Measurements from ENCODE around the gene KRT7.
"Not testable (repeated sequence)": the region's sequence is repeated elsewhere in the genome, so short reads cannot be mapped to it uniquely, and the experiment has no call there.

Gene KRT7

DNA sequence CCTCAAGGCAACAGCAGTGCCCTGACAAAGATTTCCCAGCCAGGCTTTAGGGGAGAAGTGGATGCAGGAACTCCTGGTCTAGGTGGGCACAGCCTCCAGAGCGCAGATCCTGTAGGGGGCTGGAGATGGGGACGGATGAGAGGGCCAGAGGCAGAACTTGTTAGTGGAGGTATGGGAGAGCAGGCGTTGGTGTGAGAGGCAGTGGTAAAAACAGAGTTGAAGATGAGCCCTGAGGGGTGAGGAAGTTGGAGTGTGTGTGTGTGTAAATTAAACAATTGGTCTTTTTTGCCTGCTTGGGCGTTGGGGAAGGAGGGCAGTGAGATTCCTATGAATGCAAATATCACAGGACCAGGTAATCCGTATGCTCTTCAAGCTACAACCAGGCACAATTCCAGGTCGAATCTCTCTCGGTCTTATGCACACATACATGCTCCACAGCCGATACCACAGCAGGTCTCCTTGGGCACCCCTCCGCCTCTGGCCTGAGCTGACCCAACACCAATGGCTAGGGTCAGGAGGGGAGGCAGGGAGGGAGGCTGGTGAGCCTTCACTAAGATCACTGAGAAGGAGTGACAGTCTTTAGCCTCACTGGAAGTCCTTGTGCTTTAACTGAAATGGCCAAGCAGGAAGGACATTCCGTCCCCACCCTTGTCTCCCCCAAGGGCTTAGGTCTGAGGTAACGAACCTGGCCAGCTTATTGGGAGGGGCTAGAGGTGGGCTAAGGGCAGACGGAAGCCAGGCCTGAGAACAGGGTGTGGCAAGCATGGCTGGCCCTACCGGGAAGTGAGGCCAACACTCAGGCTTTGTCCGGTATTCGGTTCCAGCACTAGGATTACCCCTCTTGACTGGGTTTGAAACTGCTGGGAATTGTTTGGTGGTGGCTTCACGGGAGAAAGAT is 1.5 kb upstream of the KRT7 start:
- DNase-seq, result no peak

DNA sequence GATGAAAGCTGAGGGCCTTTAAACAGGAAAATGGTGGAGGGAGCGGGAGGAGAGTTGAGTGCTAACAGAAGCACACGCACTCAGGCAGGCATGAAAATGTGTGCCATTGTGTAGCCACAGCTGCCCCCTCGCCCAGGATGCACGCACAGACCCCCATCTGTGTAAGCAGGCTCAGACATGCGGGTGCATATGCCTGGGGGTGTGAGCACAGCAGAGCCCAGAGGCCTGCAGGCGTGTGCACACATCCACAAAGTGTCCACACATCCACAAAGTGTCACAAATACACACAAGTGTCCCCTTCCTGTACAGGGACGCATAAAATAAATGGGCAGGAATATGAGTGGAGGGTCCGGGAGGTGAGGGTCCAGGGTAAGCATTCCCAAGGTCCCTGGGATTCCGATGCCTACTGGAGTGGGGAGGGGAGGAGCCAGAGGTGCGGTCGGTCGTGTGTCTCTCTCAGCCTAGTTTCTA is 805 bp upstream of the KRT7 start:
- DNase-seq, result no peak

DNA sequence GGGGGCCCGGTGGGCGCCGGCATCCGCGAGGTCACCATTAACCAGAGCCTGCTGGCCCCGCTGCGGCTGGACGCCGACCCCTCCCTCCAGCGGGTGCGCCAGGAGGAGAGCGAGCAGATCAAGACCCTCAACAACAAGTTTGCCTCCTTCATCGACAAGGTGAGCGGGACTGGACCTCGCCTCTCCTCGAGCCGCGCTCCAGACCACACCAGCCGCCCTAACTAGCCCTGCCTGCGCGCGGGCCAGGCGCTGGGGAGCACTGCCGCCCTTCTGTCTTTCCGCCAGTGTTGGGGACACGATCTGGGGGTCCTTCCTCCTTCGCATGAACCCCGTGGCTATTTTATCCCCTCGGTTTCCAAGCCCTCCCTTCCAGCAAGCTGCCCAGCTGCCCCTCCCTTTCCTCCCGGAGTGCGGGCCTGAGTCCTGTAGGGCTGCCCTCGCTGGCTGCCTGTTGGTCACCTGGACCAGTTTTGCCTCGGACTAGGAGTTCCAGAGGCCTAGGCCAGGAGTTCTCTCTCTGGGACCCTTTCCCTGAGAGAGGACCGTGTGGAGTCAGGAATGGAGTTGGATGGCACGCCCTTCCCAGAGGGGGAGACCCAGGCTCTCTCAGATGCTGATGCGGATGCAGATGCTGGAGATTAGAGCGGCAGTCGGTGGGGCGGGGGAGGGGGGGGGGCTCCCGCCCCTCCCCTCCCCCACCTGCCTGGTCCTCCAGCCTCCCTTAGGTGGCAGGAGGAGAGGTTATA is 592 bp downstream of the KRT7 start:
- no peak for DNase-seq

DNA sequence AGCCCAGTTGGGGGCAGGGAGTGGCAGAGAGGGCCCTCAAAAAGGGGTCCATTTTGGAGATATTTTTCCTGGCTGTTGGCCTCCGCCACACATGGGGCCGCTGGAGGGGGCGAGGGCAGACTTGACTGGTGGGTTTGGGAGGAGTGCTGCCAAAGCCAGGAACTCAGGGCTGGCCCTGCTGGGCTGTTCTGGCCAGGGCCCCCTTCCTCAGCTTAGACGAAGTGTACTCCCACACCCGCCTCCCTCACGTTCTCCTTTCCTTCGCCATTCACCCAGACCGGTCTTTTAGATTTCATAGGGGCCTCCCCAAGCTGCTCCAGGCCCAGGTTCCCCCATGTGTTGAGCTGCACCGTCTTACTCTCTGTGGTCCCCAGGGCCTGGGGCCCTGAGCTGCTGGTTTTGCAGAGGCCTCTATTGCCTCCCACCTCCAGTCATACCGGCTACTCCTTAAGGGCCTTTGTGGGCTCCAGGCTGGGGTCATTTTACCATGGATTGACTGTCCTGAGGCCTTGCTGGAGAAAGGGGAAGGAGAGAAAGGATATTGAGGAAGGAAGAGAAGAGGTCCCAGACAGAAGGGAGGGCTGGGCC is 1.3 kb downstream of the KRT7 start:
- no peak for DNase-seq

DNA sequence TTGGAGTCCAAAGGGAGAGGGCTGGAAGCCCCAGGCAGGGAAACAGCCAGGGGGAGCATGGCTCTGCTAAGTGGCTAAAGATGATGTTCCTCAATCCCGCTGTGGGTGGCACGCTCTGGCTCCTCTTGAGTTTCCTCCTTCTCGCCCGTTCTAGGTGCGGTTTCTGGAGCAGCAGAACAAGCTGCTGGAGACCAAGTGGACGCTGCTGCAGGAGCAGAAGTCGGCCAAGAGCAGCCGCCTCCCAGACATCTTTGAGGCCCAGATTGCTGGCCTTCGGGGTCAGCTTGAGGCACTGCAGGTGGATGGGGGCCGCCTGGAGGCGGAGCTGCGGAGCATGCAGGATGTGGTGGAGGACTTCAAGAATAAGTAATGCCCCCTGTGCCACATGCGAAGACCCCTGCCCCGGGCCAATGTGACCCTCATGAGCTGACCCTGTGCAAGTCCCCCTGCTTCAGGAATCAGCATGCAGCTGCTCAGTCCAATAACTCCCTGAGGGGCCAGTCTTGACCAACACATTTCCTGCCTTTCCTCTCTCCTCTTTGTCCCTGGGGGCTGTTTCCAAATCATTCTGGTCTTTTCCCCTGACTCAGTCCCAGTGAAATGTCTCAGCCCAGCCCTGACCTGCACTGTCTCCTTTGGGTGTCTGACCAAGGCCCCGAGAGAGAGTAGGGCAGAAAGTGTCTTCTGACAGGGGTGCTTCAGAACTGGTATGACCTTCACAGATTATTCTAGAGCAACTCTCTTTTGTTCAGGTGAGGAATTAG is 2.1 kb downstream of the KRT7 start:
- no peak for DNase-seq

DNA sequence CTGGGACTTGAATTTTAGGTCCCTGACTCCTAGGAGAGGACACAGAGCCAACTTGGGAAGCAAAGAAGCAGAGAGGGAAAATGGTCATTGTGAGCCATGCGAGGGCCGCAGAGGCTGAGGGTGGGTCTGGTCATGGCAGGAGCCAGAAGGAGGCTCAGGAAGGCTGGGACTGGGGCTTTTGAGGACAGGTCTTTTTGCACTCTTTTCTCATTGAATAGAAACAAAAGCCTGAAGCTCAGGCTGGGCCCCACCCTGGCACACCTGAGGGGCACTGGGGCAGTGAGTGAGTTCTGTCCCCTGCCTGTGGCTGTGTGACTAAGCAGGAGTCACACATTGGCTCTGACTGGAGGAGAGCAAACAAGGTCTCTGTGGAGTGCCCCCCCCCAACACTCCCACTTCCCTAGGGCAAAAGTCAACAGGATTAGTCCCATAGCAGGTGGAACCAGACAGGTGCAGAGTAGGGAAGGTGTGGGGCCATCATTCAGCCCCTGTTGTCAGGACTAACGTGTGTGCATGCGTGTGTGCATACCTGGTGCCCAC is 2.8 kb downstream of the KRT7 start:
- no peak for DNase-seq

DNA sequence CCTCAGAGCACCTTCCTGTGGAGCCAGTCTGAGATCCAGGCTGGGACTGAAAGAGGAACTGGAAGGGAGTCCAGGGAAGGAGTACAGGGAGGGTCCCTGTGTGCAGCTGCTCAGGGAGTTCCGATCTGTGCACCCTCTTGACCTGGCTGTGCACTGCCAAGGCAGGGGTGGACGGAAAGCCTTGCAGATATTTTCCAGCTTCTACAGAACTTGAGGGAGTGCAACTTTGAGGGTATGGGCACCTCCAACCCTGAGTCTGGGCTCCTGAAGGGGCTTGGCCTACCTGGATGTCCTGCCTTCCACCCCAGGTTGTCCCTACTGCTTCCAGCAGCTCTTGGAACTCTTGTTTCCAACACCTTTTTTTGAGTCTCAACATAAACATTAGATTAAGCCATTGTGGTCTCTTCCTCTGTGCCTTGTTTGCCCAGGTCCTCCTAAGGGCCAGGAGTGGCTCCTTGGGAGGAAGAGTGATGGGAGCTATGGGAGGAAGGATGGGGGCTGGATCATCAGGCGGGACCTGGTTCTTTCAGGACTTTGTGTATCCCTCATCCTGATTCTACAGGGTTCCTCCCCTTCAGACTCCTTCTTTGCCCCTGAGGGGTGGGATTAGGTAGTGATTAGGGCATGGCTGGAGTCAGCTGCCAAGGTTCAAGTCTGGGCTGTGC is 3.5 kb downstream of the KRT7 start:
- no peak for DNase-seq

DNA sequence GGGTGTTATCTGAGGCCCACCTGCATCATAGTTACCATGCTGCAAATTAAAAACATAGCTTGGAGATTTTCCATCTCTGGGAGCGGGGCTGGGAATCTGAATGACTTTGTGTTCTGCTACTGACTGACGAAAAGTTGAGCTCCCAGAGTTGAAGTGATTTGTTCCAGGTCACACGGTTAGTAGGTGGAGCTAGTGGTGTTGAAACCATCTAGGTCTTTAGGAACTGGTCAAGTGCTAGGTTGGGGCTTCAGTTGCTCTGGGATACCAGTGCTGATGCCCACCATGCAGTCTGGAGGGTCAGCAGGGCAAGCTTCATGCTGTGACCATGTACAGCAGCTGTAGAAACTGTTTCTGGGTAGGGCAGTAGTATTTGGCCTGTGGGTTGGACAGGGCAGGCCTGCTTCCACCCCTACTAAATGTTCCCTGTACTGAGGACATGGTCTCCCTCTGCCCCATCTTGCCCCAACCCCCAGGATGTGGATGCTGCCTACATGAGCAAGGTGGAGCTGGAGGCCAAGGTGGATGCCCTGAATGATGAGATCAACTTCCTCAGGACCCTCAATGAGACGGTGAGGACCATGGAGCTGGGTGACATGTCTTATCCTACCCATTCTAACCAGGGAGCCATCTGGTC is 5.3 kb downstream of the KRT7 start:
- no peak for DNase-seq

DNA sequence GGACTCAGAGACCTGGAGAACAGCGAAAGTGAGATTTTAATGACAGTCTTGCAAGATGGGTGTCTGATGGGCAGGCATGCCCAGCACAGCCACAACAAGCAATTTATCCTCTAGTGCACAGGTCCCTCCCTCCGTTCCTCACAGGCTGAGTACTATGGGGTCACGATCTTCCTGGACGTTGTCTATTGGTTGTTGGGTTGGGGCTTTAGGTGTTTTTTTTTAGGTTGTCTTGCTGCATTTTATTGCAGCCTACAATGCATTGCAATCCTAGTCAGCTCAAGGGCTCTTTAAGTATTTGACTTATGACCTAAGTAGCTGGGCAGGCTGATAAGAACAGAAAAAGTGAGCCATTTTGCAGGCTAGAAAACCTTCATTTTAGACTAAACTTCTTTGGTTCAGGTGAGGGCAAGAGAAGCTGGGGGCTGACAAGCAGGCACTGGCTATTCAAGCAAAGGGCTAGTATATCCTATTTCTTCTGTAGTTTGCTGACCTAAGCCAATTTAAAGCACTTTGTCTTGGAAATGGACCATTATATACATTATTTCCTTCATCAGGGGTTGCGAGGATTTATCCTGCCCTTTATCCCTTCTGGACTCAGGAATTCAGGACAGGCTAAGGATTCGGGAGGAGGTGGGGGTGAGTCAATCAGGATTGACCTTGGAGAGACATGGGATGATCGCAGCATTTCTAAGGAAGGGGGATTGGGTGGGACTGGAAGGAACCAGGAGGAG is 6.0 kb downstream of the KRT7 start:
- no peak for DNase-seq

DNA sequence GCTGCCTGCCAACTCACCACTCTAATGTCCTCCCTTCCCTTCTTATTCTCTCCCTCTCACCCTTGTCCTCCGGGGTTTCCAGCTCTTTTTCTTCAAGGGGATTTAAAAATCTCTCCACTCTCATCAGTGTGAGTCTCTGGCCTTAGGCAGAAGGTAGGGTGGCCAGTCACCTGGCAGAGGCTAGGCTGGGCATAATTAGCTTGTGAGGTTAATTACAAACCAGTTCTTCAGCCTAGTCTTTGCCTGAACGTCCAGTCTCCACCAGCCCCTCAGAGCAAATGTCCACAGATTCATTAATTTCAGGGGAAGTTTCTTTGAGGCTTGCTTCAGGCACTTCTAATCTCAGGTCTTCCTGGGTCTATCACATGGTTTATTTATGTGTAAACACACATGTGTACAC is 6.7 kb downstream of the KRT7 start:
- no peak for DNase-seq

DNA sequence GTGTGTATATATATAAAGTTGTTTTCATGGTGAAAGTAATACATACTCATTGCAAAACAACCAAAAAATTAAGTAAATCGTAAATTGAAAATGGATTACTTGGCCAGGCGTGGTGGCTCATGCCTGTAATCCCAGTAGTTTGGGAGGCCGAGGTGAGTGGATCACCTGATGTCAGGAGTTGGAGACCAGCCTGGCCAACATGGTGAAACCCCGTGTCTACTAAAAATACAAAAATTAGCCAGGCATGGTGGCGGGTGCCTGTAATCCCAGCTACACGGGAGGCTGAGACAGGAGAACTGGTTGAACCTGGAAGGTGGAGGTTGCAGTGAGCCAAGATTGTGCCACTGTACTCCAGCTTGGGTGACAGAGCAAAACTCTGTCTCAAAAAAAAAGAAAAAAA is 7.2 kb downstream of the KRT7 start:
- DNase-seq, result not testable (repeated sequence)

DNA sequence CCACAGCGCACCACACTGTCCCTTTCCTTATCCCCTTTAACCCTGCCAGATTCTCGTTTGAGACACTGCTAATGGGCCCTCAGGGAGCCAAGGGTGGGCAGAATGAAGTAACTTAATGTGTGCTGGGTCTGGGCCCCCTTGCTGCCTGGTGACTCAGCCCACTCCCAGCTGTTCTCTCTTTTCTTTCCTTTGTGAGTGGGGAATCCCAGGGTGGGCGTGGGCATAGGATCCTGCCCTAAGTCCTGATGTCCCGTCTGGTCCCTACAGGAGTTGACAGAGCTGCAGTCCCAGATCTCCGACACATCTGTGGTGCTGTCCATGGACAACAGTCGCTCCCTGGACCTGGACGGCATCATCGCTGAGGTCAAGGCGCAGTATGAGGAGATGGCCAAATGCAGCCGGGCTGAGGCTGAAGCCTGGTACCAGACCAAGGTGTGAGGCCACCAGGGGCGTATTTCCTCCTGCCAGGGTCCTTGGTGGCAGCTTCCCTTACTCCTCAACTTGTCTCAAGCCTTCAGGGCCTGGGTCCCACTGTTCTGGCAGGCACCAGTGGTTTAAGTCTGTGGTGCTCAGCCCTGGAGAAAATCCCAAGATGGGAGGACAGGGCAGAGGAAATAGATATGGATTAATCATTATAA is 8.3 kb downstream of the KRT7 start:
- DNase-seq, result no peak

DNA sequence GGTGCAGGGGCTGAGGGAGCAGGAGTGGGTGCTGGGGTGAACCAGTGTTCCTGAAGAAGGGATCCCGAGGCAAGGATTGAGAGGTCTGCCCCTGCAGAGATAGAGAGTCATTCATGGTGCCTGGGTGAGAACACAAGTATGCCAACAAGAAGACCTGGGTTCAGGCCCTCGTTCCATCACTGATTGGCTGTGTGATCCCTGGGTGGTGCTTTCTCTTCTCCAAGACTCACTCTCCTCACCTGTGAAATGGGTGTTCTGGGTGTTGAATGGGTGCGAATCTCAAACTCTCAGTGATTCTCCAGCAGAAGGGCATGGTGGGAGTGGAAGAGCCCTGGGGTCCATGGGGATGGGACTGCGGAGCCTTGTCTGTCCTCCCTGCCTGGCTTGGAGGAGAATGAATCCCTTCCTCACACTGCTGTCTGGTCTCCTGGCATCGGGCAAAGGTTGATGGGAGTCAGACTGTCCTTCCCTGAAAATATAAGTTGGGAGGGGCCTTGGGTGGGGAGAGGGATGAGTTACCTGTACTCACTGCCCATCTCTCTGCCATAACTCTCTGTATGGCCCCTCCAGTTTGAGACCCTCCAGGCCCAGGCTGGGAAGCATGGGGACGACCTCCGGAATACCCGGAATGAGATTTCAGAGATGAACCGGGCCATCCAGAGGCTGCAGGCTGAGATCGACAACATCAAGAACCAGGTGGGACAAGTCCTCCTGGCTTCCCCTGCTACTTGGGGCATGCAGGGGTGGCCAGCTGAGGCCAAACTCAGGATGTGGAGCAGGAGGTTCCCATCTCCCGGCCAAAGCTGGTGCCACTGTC is 9.6 kb downstream of the KRT7 start:
- no peak for DNase-seq

DNA sequence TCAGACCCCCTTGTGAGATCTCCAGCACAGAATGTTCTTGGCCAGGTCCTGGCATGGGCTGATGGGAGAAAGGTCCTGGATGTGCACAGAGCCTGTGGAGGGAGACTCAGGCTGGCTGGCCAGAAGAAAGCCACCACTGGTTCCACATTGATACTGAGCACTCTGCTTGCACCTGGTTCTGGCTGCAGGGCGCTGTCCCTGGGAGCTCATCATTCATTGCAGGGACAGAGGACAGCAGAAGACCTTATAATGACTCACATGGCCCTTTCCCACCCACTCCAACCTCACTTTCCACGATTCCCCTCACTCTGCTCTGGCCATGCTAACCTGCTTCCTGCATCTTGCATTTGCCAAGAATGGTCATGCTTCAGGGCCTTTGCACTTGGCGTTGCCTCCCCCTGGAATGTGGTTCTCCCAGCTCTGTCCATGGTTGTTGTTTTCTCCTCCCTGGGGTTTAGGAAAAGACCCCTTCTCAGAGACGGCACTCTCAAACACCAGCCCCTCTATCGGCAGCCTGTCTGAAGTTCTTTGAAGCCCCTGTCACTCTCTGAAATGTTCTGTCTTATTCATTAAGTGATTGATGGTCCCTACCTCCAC is 10.3 kb downstream of the KRT7 start:
- DNase-seq, result peak; percentile 38

DNA sequence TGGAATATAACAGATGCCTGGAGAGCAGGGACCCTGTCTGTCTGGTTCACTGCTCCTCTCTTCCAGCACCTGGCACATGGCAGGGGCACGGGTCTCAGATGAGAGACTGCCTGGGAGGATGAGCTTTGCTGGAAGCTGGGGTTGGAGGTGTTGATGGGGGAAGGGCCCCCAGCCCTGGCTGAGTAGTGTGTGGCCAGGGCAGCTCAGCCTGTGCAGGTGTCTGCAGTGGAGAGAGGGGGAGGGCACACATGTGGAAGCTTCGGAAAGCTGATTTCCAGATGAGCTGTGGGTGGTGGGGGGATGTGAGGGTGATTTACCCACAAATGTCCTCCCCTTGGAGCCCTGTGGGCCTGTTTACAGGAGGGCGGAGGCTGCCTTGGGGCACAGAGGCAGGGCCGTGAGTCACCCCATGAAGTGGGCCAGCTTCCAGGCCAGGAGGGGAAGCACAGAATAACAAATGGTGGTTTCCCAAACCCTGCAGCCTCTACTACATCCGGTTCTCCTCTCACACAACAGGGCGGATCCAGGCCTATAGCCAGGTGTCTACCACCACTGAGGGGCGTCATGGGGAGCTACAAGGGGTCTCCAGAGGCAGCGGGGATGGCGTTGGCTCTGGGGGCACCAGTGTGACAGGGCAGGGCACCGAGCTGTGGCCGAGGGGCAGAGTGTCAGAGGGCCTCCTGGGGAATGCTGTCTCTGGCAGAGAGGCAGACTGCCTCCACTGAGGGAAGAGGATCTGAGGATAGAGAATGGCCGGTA is 11.0 kb downstream of the KRT7 start:
- DNase-seq, result peak; percentile 69

DNA sequence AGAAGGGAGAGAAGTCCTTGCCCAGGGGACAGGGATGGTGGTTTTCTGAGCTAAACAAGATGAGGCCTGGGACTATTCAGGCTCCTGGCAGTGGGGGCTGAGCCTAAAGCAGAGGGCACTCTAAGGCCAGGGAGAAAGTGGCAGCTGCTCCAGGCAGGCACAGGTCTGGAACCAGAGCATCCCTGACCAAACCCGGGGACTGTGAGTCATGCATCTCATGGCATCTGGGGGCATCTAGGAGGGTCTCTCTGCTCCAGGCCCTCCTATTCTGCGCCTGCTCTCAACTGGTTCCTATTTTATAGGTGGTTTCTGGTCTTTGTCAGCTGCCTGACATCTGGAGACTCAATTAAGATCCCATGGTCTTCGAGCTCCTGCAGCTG is 11.6 kb downstream of the KRT7 start:
- DNase-seq, result no peak

DNA sequence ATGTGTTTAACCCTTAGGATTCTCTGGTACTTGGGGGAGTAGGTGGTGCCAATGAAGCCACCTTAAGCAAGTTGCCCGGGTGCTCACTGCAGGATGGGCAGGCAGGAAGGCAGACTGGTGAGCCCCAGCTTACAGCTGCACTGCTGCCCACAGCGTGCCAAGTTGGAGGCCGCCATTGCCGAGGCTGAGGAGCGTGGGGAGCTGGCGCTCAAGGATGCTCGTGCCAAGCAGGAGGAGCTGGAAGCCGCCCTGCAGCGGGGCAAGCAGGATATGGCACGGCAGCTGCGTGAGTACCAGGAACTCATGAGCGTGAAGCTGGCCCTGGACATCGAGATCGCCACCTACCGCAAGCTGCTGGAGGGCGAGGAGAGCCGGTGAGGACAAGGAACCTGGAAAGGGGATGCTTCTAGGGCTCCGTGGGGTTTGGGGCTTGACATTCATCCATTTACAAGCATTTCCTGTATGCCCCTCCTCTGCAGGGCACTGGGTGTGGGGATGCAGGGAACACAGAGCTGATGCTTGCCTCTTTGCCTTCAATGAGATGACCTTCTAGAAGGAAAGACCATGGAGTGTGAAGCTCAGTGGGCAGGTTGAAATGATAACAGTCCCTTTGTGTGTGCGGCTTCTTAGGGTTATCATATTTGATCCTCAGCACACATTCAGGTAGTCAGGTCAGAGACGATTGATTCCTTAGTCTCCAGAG is 12.4 kb downstream of the KRT7 start:
- no peak for DNase-seq
